CD4-positive, alpha-beta T cell treated with Interferon gamma for 1 hour (primary cell): ENCODE results near the gene KIN.
"Not testable (repeated sequence)": the region's sequence is repeated elsewhere in the genome, so short reads cannot be mapped to it uniquely, and the experiment has no call there.

Experiments
- DNase-seq: peaks from one replicate; pipeline ENCODE4 v3.0.0-alpha.2; 2020

The KIN gene

DNA sequence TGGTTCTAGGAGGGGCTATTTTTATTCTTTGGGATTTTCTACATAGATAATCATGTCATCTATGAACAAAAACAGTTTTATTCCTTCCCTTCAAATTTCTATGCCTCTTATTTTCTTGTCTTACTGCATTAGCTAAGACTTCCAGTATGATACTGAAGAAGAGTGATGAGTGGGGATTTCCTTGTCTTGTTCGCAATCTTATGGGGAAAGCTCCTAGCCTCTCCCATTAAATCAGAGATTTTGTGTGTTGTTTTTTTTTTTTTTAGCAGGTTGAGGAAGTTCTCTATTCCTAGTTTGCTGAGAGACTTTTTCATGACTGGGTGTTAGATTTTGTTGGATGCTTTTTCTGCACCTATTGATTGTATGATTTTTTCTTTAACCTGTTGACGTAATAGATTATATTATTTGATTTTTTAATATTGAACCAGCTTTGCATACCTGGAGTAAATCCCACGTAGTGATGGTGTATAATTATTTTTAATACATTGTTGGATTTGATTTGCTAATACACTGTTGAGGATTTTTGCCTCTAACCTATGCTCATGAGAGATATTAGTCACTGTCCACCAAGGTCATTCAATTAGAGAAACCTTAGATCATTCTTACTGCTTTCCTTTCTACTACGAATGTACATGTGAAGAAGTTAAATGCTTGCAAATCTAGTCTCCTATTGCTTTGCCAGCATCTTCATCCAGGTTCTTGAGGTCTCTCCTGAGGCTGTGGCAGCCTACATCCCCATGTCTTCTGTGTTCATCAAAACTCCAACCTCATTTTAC lies 6.6 kb upstream of the KIN start:
- no peak for DNase-seq

DNA sequence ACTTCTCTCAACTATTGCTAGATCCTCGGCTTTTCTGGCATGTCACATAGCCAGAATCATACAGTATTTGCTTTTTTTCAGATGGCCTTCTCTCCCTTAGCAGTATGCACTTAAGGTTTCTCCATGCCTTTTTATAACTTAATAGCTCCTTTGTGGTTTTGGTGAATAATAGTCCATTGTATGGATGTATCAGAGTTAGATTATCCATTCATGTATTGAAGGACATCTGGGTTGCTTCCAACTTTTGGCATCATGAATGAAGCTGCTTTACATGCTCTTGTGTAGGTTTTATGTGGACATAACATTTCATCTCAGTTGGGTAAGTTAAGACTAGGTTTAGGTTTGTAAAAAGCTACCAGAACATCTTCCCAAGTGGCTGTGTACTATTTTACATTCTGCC lies 4.7 kb upstream of the KIN start:
- no peak for DNase-seq

DNA sequence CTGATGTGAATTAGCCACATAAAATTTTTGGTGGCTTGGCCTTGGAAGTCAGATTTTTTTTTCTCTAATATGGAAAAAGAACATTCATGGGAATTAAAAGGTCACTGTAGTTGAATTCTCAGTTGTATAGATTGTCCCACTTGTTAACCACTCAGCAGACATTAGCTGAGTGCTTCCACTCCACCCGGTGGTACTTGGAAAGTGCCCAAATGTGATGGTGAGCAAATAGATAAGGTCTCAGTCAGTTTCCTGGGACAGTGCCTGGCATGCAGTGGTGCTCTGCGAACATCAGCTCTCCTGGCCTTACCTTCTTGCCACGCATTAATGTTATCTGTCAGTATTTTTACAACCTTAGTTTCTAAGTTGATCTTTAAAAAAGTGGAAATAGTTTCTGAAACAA lies 1.6 kb upstream of the KIN start:
- DNase-seq: no peak

DNA sequence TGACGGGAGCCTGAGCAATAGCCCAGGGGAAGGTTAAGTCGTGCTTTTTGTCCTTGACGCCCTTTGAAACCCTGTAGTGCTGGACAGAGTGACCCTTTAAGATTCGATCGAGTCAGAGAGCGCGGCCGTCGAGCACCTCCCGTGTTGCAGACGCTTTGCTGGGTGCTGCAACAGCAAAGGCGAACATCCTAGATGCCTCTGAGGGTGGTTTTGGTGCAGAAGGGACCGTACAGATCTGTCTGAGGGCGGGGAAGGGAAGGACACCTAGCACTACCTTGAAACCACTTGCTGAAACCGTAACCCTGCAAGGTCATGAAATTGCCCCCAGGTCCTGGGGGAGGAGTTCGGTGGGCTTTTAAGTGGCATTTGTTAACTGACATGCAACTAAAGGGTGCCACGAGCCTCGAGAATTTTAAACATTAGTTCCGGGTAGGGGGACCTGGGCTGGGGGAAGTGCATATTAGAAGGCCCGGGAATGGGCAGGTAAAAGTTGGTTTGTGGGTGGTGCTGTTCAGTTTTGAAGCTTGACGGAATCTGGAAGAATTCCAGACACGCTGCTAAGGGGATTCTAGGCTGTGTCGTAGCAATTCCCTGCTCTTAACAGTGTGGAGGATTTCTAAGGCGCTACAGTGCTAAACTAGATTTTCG lies 970 bp upstream of the KIN start:
- DNase-seq: no peak

DNA sequence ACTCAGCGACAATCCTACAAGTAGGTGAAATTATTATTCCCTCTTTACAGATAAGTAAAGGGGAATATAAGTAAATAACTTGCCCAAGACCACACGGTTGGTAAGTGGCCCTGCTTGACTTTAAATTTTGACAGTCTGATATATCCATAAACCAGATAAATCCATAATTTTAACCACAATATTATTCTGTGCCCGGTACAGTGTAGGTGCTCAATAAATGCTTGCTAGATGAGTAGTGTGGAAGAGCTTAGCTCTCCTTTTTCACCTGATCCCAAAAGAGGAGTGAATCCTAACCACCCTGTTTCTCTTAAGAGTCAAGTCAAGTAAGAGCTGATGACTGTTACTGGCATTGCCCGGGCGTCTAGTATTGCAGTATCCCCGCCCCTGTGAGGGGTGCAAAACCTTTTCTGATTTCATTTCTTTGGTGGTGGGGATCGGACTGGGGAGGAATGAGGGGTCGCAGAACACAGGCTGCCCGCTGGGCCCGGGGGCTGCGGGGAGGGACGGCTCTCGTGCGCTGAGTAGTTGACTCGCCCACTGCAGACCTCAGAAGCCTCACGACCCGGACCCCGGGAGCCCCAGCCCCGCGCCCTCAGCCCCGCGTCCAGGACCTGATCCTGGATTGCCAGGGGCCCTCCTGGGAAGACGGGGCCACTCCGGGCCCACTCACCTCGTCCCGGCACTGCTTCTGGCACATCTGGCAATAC lies 490 bp downstream of the KIN start:
- no peak for DNase-seq

DNA sequence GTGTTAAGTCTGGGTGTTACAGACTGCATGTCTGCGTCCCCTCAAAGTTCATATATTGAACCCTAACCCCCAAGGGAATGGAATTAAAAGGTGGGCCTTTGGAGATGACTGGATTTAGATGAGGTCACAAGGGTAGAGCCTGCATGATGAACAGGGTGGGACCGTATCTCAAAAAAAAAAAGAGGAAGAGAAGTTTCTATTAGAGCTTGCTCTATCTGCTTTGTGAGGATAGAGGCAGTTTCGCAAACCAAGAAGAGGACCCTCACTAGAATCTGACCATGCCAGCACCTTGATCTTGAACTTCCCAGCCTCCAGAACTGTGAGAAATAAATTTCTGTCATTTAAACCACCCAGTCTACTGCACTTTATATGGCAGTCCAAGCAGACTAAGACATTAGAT lies 1.4 kb downstream of the KIN start:
- no peak for DNase-seq

DNA sequence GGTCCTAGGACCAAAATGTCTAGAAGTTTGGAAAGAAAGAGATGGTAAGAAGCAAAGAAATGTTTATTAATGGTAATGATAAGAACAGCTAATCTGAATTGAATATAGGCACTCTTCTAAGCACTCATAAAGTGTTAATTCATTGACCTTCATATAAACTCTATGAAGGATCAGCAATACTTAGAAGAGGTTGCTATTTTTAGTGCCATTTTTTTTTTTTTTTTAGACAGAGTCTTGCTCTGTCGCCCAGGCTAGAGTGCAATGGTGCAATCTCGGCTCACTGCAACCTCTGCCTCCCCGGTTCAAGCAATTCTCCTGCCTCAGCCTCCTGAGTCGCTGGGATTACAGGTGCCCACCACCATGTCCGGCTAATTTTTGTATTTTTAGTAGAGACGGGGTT lies 5.6 kb downstream of the KIN start:
- DNase-seq: not testable (repeated sequence)

DNA sequence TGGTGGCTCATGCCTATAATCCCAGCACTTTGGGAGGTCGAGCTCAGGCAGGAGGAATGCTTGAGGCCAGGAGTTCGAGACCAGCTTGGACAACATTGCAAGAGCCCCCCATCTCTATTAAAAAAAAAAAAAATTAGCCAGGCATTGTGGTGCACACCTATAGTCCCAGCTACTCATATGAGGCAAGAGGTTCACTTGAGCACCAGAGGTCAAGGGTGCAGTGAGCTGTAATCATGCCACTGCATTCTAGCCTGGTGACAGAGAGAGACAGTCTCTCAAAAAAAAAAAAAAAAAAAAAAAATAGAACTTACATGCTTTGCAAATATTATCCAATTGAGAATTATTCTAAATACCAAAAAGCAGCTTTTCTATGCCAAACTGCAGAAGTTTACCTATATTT lies 11.0 kb downstream of the KIN start:
- no peak for DNase-seq

DNA sequence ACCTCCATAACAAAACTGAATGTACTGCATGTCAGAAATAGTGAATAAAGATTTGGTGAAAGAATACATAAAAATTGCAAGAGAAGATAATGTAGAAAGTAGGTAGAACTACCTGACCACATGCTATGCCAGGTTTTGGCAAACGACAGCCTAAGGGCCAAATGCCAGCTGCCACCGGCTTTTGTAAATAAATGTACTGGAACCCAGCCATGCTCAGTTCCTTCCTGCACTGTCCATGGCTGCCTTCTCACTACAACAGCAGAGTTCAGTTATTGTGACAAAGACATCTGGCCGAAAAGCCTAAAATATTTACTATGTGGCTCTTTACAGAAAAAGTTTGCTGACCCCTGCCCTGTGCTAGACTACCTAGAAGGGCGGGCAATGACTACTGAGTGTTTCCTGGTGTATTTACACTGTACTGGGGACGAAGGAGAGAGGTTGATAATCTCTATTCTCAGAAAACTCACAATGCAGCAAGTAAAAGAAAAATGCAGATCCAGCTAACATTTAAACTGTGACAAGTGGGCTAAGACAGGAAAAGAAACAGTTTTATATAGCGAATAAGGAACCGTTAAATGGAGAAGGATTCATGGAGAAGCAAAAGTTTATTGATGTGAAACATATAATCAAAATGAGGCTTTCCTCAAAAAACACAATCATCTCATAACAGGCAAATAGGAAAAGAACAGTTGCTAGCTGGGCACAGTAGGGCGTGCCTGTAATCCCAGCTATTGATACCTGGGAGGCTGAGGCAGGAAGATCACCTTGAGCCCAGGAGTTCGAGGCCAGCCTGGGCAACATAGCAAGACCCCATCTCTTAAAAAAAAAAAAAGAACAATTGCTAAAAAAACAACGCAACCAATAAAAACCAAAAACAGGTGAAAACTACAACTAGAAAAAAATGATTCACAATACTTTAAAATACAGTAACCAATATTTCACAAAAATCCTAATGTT lies 13.7 kb downstream of the KIN start:
- DNase-seq: no peak

DNA sequence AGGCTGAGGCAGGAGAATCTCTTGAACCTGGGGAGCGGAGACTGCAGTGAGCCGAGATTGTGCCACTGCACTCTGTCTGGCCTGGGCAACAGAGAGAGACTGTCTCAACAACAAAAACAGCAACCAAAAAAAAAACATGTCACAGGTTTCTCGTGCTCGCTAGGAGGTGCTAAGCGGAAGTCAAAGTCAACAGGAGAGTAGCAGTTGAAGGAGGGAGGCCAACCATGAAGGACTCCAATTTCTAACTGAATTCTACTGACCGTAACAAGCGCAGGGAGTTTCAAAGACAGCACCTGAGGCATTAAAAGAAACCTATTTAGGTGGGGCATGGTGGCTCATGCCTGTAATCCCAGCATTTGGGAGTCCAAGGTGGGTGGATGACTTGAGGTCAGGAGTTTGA lies 19.4 kb downstream of the KIN start:
- no peak for DNase-seq

DNA sequence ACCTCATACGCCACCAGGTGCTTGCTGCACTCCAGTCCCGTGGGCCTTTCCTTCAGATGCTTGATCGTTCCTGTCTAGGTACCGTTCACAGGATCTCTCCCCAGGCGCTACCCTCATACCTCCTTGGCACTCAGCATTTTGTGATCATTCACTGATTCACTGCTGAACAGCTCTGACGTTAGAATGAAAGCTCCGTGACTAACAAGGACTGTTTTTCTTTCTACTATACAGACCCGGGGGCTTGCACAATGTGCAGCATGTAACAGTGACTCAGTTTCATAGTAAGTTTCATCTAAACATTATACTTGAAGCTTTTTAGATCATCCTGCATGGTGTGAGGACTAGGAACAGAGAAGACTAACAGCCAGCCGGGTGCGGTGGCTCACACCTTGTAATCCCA lies 20.6 kb downstream of the KIN start:
- DNase-seq: no peak

DNA sequence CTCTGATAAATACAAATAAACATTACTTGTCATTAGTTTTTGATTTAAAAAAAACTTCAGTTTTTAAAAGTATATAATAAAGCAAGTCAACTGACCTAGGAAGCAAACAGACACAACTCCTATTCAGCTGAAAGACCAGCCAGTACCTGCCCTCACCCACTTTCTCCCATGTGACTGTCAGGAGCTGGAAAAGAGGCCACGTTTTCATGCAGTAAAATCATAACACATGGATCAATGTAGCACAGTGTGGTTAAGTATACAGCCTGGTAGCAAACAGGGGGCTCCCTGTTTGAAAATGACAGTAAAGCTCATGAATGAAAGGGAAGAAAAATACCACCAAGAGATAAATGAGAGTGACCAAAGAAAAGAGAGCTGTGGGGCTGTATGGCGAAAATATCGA lies 21.6 kb downstream of the KIN start:
- DNase-seq: no peak

DNA sequence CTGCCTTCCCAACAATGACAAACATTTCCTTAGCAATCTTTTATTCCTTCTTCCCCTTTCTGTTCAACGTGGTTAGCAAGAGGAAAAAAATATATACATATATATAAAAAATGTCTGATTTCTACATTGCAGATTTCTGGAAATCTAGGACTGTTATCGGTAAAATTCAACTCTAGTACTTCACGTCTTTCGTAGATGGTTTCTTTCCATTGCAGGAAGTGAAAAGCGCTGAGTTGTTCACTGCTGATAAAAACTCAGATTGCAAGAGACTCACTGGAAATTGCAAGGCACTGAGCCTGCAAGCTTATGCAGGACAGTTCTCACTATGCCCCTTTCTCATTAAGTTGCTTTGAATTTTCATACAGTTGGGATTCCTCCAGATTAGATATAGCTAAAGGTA lies 23.9 kb downstream of the KIN start:
- no peak for DNase-seq

DNA sequence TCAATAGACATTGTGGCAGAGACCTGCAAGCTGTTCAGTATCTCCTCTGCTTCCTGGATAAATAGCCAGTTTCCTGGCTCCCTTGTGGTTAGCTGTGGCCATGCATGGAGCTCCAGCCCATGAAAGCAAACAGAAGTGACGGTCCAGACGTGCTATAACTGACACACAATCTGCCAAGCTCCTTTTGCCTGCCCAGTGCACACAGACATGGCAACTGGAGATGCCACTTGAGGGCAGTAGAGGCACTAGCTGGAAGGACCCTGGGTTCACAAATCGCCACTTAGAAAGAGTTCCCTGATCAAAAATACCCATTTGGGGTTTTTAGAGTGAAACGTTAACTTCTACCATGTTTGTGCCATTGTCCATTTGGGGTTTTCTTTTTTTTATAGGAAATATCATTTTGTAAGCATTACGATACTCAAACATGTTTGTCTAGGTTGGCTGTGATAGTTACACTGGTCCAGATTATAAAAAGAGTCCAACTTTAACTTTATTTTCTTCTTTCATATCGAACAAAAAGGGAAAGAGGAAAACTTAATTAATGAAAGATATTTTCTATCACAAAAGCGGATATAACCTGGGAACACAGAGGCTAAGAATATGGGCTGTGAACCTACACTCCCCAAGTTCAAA lies 31.3 kb downstream of the KIN start:
- no peak for DNase-seq

DNA sequence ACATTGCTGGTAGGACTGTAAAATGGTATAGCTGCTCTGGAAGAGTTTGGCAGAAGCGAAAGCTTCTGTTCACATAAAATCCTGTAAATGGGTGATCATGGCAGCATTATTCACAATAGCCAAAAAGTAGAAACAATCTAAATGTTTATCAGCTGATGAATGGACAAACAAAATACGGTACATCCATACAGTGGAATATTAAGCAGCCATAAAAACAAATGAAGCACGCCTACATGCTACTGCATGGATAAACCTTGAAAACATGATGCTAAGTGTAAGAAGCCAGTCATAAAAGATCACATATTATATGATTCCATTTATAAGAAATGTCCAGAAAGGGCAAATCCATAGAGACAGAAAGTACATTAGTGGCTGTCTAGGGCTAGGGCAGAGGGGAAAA lies 32.7 kb downstream of the KIN start:
- DNase-seq: no peak

DNA sequence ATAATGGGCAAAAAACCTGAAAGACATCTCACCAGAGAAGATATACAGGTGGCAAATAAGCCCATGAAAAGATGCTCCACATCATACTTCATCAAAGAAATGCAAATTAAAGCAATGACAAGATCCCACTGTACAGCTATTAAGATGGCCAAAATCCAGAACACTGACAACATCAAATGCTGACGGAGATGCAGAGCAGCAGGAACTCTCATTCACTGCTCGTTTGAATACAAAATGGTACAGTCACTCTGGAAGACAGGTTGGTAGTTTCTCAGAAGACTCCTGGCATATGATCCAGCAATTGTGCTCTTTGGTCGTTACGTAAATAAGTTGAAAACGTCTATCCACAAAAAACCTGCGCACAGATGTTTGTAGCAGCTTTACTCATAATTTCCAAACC lies 35.5 kb downstream of the KIN start:
- DNase-seq: no peak

DNA sequence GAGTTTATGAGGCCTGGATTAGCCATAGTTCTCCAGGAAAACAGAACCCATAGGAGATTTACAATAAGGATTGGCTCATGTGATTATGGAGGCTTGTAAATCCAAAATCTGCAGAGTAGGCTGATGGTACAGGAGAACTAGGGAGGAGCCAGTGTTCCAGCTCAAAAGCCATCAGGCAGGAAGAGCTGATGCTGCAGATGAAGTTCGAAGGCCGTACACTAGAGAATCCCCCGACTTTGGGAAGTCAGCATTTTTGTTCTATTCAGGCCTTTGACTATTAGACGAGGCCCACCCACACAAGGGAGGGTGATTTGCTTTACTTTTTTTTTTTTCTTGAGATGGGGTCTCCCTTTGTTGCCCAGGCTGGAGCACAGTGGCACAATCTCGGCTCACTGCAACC lies 37.6 kb downstream of the KIN start:
- no peak for DNase-seq

DNA sequence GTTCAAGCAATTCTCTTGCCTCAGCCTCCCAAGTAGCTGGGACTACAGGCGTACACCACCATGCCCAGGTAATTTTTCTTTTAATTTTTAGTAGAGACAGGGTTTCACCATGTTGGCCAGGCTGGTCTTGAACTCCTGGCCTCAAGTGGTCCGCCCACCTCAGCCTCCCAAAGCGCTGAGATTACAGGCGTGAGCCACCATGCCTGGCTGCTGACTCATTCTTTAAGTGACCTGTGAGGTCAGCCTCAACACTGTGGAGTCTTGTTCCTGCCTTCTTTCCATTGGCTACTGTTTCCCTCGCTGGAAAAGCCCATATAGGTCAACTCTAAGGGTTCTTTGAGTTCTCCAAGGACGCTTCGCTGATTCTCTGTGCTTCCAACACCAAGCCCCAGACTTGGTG lies 39.2 kb downstream of the KIN start:
- not testable (repeated sequence) for DNase-seq

DNA sequence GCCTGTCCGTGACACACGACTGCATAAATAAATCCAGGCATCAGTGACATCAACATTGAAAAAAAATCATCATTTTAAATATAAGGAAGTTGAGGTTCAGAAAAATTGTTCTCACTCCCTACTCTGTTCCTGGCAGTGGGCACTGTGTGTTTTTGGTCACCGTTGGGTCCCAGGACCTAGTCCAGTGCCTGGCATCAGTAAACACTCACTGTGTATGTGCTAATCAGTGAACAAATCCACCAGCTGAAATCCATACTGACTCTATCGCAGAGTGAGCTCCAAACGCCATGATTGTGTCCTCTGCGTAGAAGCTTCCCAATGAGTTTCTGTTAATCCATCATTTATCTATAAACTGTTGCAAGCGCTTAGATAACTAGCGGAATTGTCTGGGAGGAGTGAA lies 43.5 kb downstream of the KIN start:
- no peak for DNase-seq

DNA sequence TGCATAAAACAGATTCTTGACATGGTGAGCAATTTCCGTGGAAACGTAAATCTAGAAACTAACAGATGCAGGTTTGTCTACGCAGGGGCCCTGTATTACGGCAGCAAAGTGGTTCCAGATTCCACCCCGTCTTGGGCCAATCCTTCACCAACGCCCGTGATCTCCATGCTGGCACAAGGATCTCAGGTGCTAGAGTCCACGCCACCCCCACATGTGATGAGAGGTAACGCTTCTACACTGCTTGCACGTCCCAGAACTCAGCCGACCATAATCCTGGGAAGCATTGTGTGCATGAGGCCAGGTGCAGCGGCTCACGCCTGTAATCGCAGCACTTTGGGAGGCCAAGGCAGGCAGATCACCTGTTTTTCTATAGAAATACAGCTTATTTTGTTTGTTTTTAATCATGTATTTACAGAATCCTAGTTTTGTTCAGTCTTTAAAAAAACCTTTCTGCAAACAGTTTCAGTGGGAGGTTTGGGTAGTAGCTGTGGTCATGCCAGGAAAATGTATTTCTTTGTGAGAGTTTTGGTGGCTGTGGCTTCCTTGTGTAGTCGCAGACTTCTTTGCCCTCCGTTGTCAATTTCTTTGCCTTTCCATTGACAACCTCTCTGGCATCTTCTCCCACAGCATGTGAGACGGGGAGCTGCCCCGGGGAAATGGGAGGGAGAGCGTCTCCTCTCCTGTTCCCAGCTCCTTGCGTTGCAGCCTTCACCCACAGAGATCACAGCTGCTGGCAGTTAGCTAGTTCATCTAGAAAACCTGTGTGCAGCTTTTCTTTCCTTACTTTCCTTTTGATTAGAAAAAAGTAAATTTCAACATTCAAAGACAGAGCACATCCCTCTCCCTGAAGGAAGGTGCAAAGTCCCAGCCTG lies 49.0 kb downstream of the KIN start:
- no peak for DNase-seq

DNA sequence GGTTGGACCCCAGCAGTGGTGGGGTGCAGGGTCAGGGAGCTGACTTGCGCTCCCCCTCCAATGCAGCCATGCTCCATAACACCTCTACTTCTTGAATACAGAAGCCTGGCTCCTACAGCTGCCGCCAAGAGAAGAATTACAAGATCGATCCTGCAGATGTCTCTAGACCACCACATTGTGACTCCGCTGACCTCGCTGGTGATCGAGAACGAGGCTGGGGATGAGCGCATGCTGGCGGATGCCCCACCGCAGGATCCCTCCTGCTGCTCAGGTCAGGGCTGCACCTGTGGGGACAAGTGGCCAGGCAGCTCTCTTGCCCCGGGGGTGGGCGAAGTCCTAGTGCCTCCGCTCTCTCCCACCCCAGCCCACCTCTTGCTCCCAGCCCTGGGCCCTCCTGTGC lies 53.0 kb downstream of the KIN start:
- no peak for DNase-seq
